HepG2 (cell line): ENCODE measurements around the gene AUNIP. TPM values are rescaled to one million over a fixed set of nuclear protein-coding genes. Genes with fewer than 3 reads are reported as not detected.

ENCODE experiments used
- ATF7 ChIP-seq, 2 experiments: fragments of 450-650 bp in 1 of 2; sonication (generic) in 1 of 2; formaldehyde crosslinking in 1 of 2; IDR thresholded peaks; 2 replicates each; pipeline versions ENCODE4 v1.4.0 to v1.6.1; 2016 to 2020; ENCODE audit warnings: antibody characterized with exemption in 1 of 2, mild to moderate bottlenecking in 1 of 2, missing genetic modification reagents in 1 of 2
- CENPX ChIP-seq: sonication (generic); formaldehyde crosslinking; IDR thresholded peaks from 2 replicates; pipeline ENCODE4 v1.9.0; 2021; ENCODE audit warnings: mild to moderate bottlenecking, missing genetic modification reagents, moderate library complexity
- GABPA ChIP-seq, 2 experiments: IDR thresholded peaks; 2 replicates each; pipeline ENCODE4 v1.6.1; 2011 to 2016; ENCODE audit warnings: low read depth in 2 of 2, low read length in 1 of 2, missing biosample characterization in 1 of 2, missing genetic modification characterization in 1 of 2
- IRX3 ChIP-seq: sonication (generic); formaldehyde crosslinking; IDR thresholded peaks from 2 replicates; pipeline ENCODE4 v1.8.1; 2023; ENCODE audit warnings: mild to moderate bottlenecking, low read depth, missing genetic modification reagents, borderline replicate concordance
- KLF15 ChIP-seq: sonication (generic); formaldehyde crosslinking; IDR thresholded peaks from 2 replicates; pipeline ENCODE4 v1.8.1; 2023; ENCODE audit warnings: borderline replicate concordance, mild to moderate bottlenecking, inconsistent platforms, missing genetic modification reagents, mixed read lengths
- KMT2A ChIP-seq: sonication (generic); formaldehyde crosslinking; IDR thresholded peaks from 2 replicates; pipeline ENCODE4 v1.4.0; 2020; ENCODE audit warnings: missing genetic modification reagents
- MBD4 ChIP-seq: IDR thresholded peaks from 2 replicates; pipeline ENCODE4 v1.6.1; 2012; ENCODE audit warnings: low read length, inconsistent platforms, borderline replicate concordance
- PHF8 ChIP-seq: sonication (generic); formaldehyde crosslinking; IDR thresholded peaks from 2 replicates; pipeline ENCODE4 v1.5.0; 2020; ENCODE audit warnings: missing genetic modification reagents
- RBM39 ChIP-seq: fragments of 200-400 bp; formaldehyde crosslinking; IDR thresholded peaks from one replicate; pipeline ENCODE4 v1.6.1; 2018; ENCODE audit warnings: antibody characterized with exemption, mild to moderate bottlenecking, low read depth, low read length; ENCODE audit not compliant: poor library complexity, severe bottlenecking
- SIN3B ChIP-seq: fragments of 150-350 bp; IDR thresholded peaks from 2 replicates; pipeline ENCODE4 v1.6.1; 2014; ENCODE audit warnings: low read length
- SMAD9 ChIP-seq: sonication (generic); formaldehyde crosslinking; IDR thresholded peaks from 2 replicates; pipeline ENCODE4 v1.5.1; 2020; ENCODE audit warnings: mild to moderate bottlenecking, missing genetic modification reagents
- TCF12 ChIP-seq, 2 experiments: fragments of 450-650 bp in 1 of 2; sonication (generic) in 1 of 2; formaldehyde crosslinking in 1 of 2; IDR thresholded peaks; 2 replicates each; pipeline versions ENCODE4 v1.6.1 to v1.8.0; 2017 to 2022; ENCODE audit warnings: antibody characterized with exemption in 1 of 2, mild to moderate bottlenecking in 1 of 2, missing genetic modification reagents in 1 of 2, moderate library complexity in 1 of 2
- ZNF331 ChIP-seq: sonication (generic); formaldehyde crosslinking; IDR thresholded peaks from 2 replicates; pipeline ENCODE4 v1.4.0; 2020; ENCODE audit warnings: missing genetic modification reagents
- ZNF839 ChIP-seq: sonication (generic); formaldehyde crosslinking; IDR thresholded peaks from 2 replicates; pipeline ENCODE4 v1.4.0; 2020; ENCODE audit warnings: missing genetic modification reagents, mild to moderate bottlenecking, borderline replicate concordance
- polyA plus RNA-seq, 8 experiments: library from polyadenylated mRNA; depleted of rRNA in 3 of 8; stranded (reverse) in 7 of 8; unstranded in 1 of 8; fragments of >200 nt; fragmentation: Illumina TruSeq in 4 of 8; extraction: Trizol in 4 of 8; gene quantifications; 2 replicates each; pipeline versions ENCODE4 v1.2.1 to v1.2.3, GENCODE V29; 2011 to 2016; ENCODE audit warnings: low read depth in 4 of 8, missing spikeins in 1 of 8, mixed read lengths in 1 of 8; ENCODE audit not compliant: insufficient read depth in 1 of 8
- total RNA-seq, 5 experiments: library from RNA; depleted of rRNA; stranded (reverse); fragments of >200 nt; fragmentation: Illumina TruSeq; extraction: Trizol; gene quantifications; 2 replicates each; pipeline ENCODE4 v1.2.3, GENCODE V29; 2016; ENCODE audit warnings: low read depth in 1 of 5
- TF ChIP-seq, protein P1 (sequence below): sonication (generic); formaldehyde crosslinking; IDR thresholded peaks from 2 replicates; pipeline ENCODE4 v1.5.0; 2020; ENCODE audit warnings: mild to moderate bottlenecking, missing genetic modification reagents
- TF ChIP-seq, protein P2 (sequence below): sonication (generic); formaldehyde crosslinking; IDR thresholded peaks from 2 replicates; pipeline ENCODE4 v1.5.0; 2020; ENCODE audit warnings: missing genetic modification reagents
- TF ChIP-seq, protein P3 (sequence below): IDR thresholded peaks from 2 replicates; pipeline ENCODE4 v1.6.1; 2016; ENCODE audit warnings: missing compliant biosample characterization, missing genetic modification reagents, borderline replicate concordance
- TF ChIP-seq, protein P4 (sequence below): IDR thresholded peaks from 2 replicates; pipeline ENCODE4 v1.6.1; 2016
- TF ChIP-seq, protein P5 (sequence below): sonication (generic); formaldehyde crosslinking; IDR thresholded peaks from 2 replicates; pipeline ENCODE4 v1.4.0; 2020; ENCODE audit warnings: mild to moderate bottlenecking, missing genetic modification reagents

The AUNIP gene
- total and polyA plus RNA-seq, 2 of the 13 experiments (the other 11 are each of a cell fraction or from before 2014, with no cell fraction given) = 3.8 to 12.3 TPM

DNA sequence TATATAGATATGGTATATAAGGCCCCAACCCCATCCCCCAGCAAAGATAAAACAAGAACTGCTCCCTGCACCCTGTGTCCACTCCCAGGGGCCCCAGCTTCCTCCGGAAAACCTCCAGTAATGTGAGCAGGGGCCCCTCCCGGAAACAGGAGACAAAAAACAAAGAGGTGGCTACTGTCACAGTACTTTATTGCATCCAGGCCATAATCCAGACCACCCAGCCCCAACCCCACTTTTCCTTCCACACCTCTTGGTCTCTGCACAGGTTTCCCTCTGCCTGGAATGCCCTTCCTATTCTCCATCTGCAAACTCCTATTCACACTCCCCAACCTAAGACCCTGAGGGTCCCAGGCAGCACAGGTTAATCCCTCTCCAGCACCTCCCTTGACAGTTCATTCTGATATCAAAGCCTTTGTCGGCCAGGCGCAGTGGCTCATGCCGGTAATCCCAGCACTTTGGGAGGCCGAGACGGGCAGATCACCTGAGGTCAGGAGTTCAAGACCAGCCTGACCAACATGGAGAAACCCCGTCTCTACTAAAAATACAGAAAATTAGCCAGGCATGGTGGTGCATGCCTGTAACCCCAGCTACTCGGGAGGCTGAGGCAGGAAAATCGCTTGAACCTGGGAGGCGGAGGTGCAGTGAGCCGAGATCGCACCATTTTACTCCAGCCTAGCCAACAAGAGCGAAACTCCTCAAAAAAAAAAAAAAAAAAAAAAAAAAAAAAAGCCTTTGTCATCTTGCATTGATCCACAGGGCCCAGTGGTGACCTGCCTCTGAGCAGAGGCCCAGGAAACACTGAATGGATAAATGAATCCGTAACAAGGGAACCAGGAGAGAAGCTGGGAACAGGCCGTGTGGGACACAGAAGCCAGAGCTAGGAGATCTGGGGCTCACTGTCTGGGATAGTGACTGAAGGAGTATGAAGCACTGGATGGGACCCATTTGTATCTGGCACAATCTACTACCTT lies 2.3 kb upstream of the AUNIP start (continued):
- TF ChIP-seq, protein P1, sequence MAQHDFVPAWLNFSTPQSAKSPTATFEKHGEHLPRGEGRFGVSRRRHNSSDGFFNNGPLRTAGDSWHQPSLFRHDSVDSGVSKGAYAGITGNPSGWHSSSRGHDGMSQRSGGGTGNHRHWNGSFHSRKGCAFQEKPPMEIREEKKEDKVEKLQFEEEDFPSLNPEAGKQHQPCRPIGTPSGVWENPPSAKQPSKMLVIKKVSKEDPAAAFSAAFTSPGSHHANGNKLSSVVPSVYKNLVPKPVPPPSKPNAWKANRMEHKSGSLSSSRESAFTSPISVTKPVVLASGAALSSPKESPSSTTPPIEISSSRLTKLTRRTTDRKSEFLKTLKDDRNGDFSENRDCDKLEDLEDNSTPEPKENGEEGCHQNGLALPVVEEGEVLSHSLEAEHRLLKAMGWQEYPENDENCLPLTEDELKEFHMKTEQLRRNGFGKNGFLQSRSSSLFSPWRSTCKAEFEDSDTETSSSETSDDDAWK (CRISPR knock-in tag) = no peak
- no peak for TF ChIP-seq RBM39
- TF ChIP-seq SMAD9 (CRISPR knock-in tag) = no peak
- TF ChIP-seq IRX3 (CRISPR knock-in tag) = no peak
- TF ChIP-seq SIN3B = no peak
- TF ChIP-seq, protein P2, sequence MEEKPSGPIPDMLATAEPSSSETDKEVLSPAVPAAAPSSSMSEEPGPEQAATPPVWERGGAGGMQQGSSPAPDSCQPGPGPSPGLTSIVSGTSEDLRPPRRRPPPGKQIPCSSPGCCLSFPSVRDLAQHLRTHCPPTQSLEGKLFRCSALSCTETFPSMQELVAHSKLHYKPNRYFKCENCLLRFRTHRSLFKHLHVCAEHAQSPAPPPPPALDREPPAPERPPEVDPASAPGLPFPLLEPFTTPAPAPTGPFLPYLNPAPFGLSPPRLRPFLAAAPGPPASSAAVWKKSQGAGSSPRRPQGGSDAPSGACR (CRISPR knock-in tag) = no peak
- TF ChIP-seq, protein P3, sequence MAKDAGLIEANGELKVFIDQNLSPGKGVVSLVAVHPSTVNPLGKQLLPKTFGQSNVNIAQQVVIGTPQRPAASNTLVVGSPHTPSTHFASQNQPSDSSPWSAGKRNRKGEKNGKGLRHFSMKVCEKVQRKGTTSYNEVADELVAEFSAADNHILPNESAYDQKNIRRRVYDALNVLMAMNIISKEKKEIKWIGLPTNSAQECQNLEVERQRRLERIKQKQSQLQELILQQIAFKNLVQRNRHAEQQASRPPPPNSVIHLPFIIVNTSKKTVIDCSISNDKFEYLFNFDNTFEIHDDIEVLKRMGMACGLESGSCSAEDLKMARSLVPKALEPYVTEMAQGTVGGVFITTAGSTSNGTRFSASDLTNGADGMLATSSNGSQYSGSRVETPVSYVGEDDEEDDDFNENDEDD = peak; percentile 40; the same call in 1 of the 2 replicates
- TF ChIP-seq ZNF839 = no peak
- no peak for TF ChIP-seq GABPA (IDR thresholded peaks at IDR 0.05; ENCODE audit: low read depth, low read length)
- TF ChIP-seq GABPA (CRISPR knock-in tag; IDR thresholded peaks at IDR 0.05; ENCODE audit: low read depth) = peak; percentile 82
- TF ChIP-seq KLF15 (CRISPR knock-in tag) = no peak
- TF ChIP-seq TCF12 (IDR thresholded peaks at IDR 0.05) = no peak
- no peak for TF ChIP-seq TCF12 (CRISPR knock-in tag; IDR thresholded peaks at IDR 0.05)
- TF ChIP-seq ATF7 (IDR thresholded peaks at IDR 0.05) = no peak
- no peak for TF ChIP-seq ATF7 (CRISPR knock-in tag; IDR thresholded peaks at IDR 0.05)
- TF ChIP-seq, protein P4, sequence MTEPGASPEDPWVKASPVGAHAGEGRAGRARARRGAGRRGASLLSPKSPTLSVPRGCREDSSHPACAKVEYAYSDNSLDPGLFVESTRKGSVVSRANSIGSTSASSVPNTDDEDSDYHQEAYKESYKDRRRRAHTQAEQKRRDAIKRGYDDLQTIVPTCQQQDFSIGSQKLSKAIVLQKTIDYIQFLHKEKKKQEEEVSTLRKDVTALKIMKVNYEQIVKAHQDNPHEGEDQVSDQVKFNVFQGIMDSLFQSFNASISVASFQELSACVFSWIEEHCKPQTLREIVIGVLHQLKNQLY (CRISPR knock-in tag) = peak; percentile 12; the same call in 1 of the 2 replicates
- TF ChIP-seq MBD4 = no peak
- no peak for TF ChIP-seq KMT2A
- peak; percentile 12; the same call in 1 of the 2 replicates for TF ChIP-seq ZNF331 (CRISPR knock-in tag)
- no peak for TF ChIP-seq CENPX (CRISPR knock-in tag)
- TF ChIP-seq, protein P5, sequence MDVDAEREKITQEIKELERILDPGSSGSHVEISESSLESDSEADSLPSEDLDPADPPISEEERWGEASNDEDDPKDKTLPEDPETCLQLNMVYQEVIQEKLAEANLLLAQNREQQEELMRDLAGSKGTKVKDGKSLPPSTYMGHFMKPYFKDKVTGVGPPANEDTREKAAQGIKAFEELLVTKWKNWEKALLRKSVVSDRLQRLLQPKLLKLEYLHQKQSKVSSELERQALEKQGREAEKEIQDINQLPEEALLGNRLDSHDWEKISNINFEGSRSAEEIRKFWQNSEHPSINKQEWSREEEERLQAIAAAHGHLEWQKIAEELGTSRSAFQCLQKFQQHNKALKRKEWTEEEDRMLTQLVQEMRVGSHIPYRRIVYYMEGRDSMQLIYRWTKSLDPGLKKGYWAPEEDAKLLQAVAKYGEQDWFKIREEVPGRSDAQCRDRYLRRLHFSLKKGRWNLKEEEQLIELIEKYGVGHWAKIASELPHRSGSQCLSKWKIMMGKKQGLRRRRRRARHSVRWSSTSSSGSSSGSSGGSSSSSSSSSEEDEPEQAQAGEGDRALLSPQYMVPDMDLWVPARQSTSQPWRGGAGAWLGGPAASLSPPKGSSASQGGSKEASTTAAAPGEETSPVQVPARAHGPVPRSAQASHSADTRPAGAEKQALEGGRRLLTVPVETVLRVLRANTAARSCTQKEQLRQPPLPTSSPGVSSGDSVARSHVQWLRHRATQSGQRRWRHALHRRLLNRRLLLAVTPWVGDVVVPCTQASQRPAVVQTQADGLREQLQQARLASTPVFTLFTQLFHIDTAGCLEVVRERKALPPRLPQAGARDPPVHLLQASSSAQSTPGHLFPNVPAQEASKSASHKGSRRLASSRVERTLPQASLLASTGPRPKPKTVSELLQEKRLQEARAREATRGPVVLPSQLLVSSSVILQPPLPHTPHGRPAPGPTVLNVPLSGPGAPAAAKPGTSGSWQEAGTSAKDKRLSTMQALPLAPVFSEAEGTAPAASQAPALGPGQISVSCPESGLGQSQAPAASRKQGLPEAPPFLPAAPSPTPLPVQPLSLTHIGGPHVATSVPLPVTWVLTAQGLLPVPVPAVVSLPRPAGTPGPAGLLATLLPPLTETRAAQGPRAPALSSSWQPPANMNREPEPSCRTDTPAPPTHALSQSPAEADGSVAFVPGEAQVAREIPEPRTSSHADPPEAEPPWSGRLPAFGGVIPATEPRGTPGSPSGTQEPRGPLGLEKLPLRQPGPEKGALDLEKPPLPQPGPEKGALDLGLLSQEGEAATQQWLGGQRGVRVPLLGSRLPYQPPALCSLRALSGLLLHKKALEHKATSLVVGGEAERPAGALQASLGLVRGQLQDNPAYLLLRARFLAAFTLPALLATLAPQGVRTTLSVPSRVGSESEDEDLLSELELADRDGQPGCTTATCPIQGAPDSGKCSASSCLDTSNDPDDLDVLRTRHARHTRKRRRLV (CRISPR knock-in tag) = no peak
- TF ChIP-seq PHF8 (CRISPR knock-in tag) = no peak
